Stimulated activated CD4-positive, alpha-beta T cell treated with anti-CD3 and anti-CD28 coated beads, Interleukin-4, amount 100 ng/mL, for 1 hour (primary cell): ENCODE data around the gene UTS2R.
"Not testable (repeated sequence)": the region's sequence is repeated elsewhere in the genome, so short reads cannot be mapped to it uniquely, and the experiment has no call there.

Source experiments
- DNase-seq: peaks from one replicate; pipeline ENCODE4 v3.0.0-alpha.2; 2020

Gene UTS2R

GRCh38 chr17:82355770-82356427, 15.7 kb upstream of the UTS2R start:
- no peak for DNase-seq

- DNase-seq = no peak
Observed at GRCh38 chr17:82356845-82357355, 14.7 kb upstream of the UTS2R start.

DNA sequence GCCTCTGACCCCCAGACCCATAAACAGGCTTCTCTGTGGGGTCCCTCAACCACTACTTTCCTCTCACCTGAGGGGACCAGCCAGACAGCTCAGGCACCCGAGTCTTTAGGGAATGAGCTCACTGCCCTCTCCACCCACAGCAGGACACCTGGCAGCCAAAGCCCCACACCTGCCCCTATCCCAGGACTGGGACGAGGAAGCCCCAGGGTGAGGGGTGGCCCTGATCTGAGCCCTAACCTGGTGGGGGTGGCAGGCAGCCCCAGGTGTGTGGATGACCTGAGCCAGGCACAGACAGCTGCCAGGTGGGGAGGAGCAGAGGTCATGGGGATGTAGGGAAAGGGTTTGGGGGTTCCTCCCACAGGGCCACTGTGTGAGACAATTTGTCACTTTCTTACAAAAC, 14.2 kb upstream of the UTS2R start:
- no peak for DNase-seq

DNA sequence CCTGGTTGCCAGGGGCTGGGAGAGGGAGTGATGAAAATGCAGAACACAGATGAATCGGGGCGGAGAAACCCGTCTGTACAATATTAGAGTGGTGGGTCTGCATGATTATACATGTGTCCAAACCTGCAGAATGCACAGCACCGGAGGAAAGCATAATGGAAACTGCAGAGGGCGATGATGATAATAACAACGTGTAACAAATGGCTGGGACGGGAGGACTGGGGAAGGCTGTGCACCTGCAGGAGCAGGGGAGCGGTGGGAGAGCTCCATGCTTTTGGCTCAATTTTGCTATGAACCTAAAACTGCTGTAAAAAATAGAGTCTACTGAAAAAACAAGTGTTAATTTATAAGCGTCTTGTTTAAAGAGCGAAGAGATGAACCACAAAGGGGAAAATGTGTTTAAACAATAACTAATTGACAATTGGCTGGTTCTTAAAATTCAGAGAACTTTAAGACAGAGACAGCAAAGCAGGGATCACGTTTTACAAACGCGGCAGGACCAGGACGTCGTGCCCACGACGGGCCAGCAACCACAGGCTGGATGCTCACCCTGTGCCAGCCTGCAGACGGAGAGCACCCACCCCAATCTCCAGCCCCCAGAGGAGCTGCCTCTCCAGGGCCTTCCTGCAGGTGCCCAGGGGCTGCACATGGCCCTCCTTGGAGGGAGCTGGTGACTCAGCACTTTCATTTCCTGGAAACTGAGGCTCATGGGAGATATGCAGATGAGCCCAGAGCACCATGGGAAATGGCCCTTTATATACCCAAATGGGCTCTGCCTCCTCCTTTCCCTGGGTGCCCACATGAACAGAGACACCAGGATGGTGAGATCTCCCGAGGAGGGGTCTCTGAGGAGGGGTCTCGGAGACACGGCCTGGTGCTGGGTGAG, 12.9 kb upstream of the UTS2R start, which contains the start of gene TEX19:
Gene TEX19, plus strand, starts transcription at position 783 of the 886 bp plus-strand sequence. CDS start 2,904 bp downstream, outside the sequence.
- DNase-seq = no peak

DNA sequence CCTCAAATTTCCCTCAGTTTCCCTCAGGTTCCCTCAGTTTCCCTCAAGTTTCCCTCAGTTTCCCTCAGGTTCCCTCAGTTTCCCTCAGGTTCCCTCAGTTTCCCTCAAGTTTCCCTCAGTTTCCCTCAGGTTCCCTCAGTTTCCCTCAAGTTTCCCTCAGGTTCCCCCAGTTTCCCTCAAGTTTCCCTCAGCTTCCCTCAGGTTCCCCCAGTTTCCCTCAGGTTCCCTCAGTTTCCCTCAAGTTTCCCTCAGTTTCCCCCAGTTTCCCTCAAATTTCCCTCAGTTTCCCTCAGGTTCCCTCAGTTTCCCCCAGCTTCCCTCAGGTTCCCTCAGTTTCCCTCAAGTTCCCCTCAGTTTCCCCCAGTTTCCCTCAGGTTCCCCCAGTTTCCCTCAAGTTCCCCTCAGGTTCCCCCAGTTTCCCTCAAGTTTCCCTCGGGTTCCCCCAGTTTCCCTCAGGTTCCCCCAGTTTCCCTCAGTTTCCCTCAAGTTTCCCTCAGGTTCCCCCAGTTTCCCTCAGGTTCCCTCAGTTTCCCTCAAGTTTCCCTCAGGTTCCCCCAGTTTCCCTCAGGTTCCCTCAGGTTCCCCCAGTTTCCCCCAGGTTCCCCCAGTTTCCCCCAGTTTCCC, 12.0 kb upstream of the UTS2R start:
- not testable (repeated sequence) for DNase-seq

DNA sequence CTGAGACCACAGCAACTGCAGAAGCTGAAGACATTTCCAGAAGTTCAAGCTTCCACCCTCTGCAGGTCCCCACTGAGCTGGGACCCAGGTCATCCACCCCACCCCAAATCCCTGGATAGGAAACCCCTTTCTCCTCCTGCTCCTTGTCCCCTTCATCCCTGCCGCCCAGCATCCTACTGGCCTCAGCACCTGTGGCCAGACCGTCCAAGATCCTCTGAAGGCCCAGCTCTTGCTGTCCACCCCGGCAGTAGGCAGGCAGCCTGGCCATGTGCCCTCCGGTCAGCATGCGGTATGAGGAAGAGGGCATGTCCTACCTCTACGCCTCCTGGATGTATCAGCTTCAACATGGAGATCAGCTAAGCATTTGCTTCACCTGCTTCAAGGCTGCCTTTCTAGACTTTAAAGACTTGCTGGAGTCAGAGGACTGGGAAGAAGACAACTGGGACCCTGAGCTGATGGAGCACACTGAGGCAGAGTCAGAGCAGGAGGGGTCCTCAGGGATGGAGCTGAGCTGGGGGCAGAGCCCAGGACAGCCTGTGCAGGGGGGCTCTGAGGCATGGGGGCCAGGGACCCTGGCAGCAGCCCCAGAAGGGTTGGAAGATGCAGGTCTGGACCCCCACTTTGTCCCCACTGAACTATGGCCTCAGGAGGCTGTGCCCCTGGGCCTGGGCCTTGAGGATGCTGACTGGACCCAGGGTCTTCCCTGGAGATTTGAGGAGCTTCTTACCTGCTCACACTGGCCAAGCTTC, 9.5 kb upstream of the UTS2R start:
- DNase-seq = no peak

- no peak for DNase-seq
Observed at GRCh38 chr17:82365606-82366295, 5.8 kb upstream of the UTS2R start.

- DNase-seq = no peak
Observed at GRCh38 chr17:82366749-82367148, 4.8 kb upstream of the UTS2R start.

DNA sequence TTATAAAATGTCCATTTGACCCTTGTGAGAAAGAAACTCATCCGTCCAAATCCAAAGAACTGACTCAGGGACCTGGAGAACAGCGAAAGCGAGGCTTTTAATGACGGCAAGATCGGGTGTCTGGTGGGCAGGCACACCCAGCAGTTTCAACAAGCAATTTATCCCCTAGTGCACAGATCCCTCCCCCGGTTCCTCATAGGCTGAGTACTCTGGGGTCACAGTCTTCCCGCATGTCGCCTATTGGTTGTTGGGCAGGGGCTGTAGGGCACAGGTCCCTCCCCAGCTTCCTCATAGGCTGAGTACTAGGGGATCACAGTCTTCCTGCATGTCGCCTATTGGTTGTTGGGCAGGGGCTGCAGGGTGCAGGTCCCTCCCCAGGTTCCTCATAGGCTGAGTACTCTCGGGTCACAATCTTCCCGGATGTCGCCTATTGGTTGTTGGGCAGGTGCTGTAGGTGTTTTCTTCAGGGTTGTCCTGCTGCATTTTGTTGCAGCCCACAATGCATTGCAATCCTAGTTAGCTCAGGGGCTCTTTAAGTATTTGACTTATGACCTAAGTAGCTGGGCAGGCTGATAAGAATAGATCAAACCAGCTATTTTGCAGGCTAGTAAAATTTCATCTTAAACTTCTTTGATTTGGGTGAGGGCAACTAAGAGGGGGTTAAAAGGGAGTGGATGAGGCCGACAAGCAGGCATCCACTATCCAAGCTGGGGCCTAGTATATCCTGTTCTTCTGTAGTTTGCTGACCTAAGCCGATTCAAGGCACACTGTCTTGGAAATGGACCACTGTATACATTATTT, 3.6 kb upstream of the UTS2R start:
- DNase-seq = no peak

- DNase-seq = no peak
Observed at GRCh38 chr17:82369211-82369610, 2.4 kb upstream of the UTS2R start.

- peak; percentile 50 for DNase-seq
Observed at GRCh38 chr17:82370471-82371332, 863 bp upstream of the UTS2R start.

- DNase-seq = no peak
Observed at GRCh38 chr17:82372249-82373071, 895 bp downstream of the UTS2R start.

DNA sequence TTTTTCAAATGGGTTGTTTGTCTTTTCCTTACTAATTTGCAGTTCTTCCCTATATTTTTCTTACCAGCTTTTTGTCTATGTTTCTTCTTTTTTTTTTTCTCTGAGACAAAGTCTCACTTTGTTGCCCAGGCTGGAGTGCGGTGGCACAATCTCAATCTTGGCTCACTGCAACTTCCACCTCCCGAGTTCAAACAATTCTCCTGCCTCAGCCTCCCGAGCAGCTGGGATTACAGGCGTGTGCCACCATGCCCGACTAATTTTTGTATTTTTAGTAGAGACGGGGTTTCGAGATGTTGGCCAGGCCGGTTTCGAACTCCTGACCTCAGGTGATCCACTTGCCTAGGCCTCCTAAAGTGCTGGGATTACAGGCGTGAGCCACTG, 1.5 kb downstream of the UTS2R start:
- not testable (repeated sequence) for DNase-seq

DNA sequence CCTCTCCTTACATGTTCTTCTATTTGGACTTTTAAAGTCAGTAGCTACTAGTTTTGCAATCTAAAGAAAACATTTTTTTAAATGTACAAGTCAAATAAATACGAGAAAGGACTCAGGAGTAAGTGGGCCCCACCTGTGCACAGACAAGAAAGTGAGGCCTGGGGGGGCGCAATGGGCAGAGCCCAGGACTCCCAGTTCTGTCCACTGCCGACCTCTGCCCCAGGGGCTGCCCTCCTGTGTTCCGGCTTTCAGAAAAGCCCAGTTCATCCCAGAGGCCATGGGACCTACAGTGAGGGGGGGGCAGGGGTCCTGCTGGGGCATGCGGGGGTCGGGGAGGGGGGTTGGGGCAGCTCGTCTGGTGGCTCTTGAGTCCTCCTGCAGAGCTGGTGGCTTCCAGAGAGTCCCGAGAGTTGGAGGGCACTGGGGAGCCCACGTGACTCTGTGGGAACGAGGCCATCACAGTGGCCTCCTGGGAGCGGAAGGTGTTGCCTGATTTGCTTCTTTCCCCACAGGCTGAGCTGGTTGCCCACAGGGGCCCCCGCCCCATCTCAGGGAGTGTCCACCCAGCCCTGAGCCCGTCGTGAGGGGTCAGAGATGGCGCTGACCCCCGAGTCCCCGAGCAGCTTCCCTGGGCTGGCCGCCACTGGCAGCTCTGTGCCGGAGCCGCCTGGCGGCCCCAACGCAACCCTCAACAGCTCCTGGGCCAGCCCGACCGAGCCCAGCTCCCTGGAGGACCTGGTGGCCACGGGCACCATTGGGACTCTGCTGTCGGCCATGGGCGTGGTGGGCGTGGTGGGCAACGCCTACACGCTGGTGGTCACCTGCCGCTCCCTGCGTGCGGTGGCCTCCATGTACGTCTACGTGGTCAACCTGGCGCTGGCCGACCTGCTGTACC, 2.4 kb downstream of the UTS2R start:
- DNase-seq = no peak

DNA sequence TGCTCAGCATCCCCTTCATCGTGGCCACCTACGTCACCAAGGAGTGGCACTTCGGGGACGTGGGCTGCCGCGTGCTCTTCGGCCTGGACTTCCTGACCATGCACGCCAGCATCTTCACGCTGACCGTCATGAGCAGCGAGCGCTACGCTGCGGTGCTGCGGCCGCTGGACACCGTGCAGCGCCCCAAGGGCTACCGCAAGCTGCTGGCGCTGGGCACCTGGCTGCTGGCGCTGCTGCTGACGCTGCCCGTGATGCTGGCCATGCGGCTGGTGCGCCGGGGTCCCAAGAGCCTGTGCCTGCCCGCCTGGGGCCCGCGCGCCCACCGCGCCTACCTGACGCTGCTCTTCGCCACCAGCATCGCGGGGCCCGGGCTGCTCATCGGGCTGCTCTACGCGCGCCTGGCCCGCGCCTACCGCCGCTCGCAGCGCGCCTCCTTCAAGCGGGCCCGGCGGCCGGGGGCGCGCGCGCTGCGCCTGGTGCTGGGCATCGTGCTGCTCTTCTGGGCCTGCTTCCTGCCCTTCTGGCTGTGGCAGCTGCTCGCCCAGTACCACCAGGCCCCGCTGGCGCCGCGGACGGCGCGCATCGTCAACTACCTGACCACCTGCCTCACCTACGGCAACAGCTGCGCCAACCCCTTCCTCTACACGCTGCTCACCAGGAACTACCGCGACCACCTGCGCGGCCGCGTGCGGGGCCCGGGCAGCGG, 3.2 kb downstream of the UTS2R start:
- DNase-seq = no peak

DNA sequence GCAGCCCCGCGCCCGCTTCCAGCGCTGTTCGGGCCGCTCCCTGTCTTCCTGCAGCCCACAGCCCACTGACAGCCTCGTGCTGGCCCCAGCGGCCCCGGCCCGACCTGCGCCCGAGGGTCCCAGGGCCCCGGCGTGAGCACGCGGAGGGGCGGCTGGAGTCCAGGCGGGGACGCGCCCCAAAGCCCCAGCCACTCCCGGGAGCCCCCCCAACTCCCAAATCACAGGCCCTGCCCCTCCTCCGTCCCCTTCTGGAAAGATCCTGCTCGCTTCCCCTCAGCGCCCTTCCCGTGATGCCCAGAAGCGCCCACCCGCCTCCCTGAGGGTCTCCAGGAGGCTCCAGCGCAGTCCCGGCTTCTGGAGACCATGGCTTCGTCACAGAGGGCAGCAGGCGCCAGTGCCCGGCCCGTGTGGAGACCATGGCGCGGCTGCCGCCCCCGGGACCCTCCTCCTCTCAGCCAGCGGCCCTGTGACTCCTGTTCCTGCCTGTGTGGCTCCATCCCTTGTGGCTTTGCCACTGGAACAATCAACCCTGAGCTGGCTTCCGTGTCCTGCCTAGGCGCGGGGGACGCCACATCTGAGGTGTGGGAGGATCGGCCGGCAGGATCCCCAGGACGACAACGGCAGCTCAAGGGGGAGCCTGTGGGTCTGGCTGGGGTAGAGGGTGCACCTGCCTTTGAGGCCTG, 3.9 kb downstream of the UTS2R start:
- DNase-seq = no peak
